T-helper 2 cell treated with Interferon-gamma antibody and Interleukin-4, amounts not matched to agents 5 μg/mL and 100 μg/mL, for 36 hours (primary cell): ENCODE data around the gene ZNF417.
"Not testable (repeated sequence)": the region's sequence is repeated elsewhere in the genome, so short reads cannot be mapped to it uniquely, and the experiment has no call there.

ENCODE experiments used
- DNase-seq: peaks from one replicate; pipeline ENCODE4 v3.0.0; 2021; ENCODE audit warnings: low spot score
- H3K27ac Mint-ChIP-seq: one replicate; pipeline ENCODE4 v1.8.0; 2021; ENCODE audit warnings: mild to moderate bottlenecking, mixed read lengths
- H3K27me3 Mint-ChIP-seq: one replicate; pipeline ENCODE4 v1.8.0; 2021; ENCODE audit warnings: low read depth, mixed read lengths
- H3K36me3 Mint-ChIP-seq: one replicate; pipeline ENCODE4 v1.8.0; 2021; ENCODE audit warnings: low read depth, mixed read lengths
- H3K4me1 Mint-ChIP-seq: one replicate; pipeline ENCODE4 v1.8.0; 2021; ENCODE audit warnings: low read depth, mixed read lengths
- H3K4me3 Mint-ChIP-seq: one replicate; pipeline ENCODE4 v1.8.0; 2022; ENCODE audit warnings: mild to moderate bottlenecking, moderate library complexity, mixed read lengths
- H3K9me3 Mint-ChIP-seq: one replicate; pipeline ENCODE4 v1.8.0; 2021; ENCODE audit warnings: mixed read lengths

ZNF417 gene

DNA sequence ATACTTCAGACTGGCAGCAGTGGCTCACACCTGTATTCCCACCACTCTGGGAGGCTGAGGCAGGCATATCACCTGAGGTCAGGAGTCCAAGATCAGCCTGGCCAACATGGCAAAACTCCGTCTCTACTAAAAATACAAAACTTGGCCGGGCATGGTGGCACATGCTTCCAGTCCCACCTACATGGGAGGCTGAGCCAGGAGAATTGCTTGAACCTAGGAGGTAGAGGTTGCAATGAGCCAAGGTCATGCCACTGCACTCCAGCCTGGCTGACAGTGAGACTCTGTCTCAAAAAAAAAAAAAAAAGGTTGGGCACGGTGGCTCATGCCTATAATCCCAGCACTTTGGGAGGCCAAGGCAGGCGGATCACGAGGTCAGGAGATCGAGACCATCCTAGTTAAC, 46.7 kb downstream of the ZNF417 start:
- not testable (repeated sequence) for H3K27ac Mint-ChIP-seq, H3K4me3 Mint-ChIP-seq, H3K4me1 Mint-ChIP-seq, H3K27me3 Mint-ChIP-seq, DNase-seq
- Mint-ChIP-seq H3K36me3 (peaks cover 62% of the 10 kb centered on the region), H3K9me3 (peaks cover 61% of the 10 kb centered on the region)

DNA sequence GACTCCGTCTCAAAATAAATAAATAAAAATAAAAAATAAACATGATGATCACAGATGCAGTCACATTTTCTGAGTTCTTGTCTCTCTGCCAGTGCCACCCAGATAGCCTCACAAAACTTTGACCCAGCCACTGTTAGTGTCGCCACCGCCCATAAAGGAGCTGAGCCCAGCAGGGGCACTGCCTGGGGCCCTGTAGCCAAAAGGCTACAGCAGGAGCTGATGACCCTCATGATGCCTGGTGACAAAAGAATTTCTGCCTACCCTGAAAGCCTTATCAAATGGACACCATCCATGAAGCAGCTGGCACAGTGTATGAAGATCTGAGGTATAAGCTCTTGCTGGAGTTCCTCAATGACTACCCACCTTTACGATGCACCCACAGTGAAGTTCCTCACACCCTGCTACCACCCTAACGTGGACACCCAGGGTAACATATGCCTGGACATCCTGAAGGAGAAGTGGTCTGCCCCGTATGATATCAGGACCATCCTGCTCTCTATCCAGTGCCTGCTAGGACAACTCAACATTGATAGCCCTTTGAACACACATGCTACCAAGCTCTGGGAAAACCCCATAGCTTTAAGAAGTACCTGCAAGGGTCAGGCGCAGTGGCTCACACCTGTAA, 48.4 kb downstream of the ZNF417 start:
- no peak for DNase-seq
- Mint-ChIP-seq H3K27ac (no peak overlapping the region), H3K4me1 (no peaks in the 10 kb centered on the region), H3K4me3 (no peak overlapping the region), H3K36me3 (peaks cover 62% of the 10 kb centered on the region), H3K27me3 (no peaks in the 10 kb centered on the region), H3K9me3 (peaks cover 53% of the 10 kb centered on the region)
